Retinal pigment epithelial cell (primary cell): ENCODE data around the gene SGSM1.

Experiments used
- DNase-seq: peaks from one replicate; pipeline ENCODE4 v3.0.0-alpha.2; 2010; ENCODE audit warnings: low read depth
- H3K4me3 ChIP-seq: 2 replicates; pipeline ENCODE4 v1.5.1; 2011; ENCODE audit warnings: mild to moderate bottlenecking, low read length, control low read depth, moderate library complexity
- TF ChIP-seq, protein P1 (sequence below): conservative IDR thresholded peaks from 2 replicates; pipeline ENCODE4 v1.5.1; 2011; ENCODE audit warnings: low read depth, low read length, control low read depth, inconsistent platforms

The SGSM1 gene

DNA sequence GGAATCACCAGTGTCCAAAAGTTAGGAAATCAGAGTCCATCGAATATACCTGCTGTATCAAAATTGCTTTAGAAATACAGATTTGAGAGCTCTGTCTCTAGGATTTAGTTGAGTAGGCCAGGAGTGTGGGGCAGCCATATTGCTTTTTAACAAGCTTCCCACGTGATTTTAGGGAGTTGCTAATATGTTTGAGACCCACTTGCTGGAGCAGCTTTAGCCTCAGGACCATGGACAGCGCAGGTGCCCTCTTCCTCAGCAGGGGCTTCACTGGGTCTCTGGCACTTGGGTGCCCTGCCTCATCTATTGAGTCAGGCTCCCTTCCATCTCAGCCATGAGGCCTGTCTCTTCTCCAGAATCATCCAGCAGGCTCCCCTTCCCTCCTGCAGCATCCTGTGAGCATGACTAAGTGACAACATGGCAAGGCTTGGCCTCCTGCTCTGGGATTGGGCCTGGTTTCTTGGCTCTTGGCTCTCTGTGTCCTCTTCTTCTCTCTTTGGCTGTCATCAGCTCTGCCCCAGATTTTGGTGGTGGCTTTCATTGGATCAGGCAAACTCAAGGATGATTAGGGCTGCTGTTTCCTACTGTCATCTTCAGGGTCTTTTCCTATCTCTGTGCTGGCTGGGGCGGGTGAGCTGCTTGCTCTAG lies 70.0 kb downstream of the SGSM1 start:
- no peak overlapping the region for H3K4me3 ChIP-seq
- TF ChIP-seq, protein P1, sequence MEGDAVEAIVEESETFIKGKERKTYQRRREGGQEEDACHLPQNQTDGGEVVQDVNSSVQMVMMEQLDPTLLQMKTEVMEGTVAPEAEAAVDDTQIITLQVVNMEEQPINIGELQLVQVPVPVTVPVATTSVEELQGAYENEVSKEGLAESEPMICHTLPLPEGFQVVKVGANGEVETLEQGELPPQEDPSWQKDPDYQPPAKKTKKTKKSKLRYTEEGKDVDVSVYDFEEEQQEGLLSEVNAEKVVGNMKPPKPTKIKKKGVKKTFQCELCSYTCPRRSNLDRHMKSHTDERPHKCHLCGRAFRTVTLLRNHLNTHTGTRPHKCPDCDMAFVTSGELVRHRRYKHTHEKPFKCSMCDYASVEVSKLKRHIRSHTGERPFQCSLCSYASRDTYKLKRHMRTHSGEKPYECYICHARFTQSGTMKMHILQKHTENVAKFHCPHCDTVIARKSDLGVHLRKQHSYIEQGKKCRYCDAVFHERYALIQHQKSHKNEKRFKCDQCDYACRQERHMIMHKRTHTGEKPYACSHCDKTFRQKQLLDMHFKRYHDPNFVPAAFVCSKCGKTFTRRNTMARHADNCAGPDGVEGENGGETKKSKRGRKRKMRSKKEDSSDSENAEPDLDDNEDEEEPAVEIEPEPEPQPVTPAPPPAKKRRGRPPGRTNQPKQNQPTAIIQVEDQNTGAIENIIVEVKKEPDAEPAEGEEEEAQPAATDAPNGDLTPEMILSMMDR = no peak
- DNase-seq = no peak

DNA sequence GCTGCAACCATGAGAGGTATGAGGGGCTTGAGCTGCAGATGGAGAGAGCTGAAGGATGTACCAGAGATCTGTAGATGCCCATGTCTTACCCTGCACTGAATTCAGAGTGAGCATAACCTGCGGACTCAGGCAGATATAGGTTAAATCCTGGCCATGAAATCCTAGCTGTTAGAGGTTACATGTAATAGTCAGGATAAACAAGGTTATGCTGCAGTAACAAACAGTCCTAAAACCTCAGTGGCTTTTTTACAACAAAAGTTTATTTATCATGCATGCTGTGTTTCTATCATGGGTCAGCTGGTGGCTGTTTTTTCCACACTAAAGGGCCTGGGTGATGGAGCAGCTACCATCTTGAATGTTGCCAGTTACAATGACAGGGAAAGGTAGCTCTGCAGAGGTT lies 70.7 kb downstream of the SGSM1 start:
- H3K4me3 ChIP-seq = no peak overlapping the region
- no peak for DNase-seq
- TF ChIP-seq, protein P1 = no peak

DNA sequence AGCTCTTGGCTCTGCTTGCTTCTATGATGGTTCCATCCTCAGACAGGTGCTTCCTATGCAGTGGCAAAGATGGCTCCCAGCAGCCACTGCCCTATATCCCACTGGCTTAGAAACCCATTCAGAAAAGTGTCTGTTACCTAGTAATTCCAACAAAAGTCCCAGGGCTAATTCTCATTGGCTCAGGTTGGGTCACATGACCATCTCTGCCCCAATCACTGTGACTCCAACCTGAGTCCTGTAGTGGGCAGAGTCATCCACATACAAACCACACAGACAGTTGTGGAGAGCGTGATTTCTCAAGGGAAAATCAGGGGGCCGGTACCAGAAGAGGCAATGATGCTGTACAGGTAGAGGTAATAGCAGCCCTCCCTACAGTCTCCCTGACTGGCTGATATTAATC lies 73.0 kb downstream of the SGSM1 start:
- TF ChIP-seq, protein P1 = no peak
- DNase-seq = no peak
- H3K4me3 ChIP-seq = no peak overlapping the region

DNA sequence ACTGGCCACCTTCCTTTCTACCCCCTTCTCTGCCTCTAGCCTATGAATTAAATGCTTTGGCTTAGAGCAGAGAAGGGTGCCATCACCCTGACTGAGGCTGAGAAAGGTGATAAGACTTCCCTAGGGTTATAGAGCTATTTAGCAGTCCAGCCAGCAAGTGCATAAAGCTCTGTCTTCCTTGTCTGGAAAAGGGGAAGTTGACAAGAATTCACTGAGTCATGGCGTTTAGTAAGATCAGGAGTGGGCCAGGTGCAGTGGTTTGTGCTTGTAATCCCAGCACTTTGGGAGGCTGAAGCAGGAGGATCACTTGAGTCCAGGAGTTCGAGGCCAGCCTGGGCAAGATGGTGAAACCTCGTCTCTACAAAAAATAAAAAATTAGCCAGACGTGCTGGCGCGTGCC lies 77.4 kb downstream of the SGSM1 start:
- H3K4me3 ChIP-seq = no peak overlapping the region
- no peak for DNase-seq
- TF ChIP-seq, protein P1 = no peak

DNA sequence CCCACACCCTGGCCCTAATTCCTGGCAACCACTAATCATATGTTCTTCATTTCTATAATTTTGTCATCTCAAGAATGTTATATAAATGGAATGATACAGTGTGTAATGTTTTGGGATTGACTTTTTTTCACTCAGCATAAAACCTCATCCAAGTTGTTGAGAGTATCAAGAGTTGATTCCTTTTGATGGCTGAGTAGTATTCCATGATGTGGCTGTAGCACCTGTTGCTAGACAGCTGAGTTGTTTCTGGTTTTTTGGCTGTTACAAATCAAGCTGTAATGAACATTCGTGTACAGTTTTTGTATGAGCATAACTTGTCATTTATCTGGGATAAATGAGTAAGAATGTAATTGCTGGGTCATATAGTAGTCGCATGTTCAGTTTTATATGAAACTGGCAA lies 81.2 kb downstream of the SGSM1 start:
- no peak for DNase-seq
- H3K4me3 ChIP-seq = no peak overlapping the region
- TF ChIP-seq, protein P1 = no peak

DNA sequence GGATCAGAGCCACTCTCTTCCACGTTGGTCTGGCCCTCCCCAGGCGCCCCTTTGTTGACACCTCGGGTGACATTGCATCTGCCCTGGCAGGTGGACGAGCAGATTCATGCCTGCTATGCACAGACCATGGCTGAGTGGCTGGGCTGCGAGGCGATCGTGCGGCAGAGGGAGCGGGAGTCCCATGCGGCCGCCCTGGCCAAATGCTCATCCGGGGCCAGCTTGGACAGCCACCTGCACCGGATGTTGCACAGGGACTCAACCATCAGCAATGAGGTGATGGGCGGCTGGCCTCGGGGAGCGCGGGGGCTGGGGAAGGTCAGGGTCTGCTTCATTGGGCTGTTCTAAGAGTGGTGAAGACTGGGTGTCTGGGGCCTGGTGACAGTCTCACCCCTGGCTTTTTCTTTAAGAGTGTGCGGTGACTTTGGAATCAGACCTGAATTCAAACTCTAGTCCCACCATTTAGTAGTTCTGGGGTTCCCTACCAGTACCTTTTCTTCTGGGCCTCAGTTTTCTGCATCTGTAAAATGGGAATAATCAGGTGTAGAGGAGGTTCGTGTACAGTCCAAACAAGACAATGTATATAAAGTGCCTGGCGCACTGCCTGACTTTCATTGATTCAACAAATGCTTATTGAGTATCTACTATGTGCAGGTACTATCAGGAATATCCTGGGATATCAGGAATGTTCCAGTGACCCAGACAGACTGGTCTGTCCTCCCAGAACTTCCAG lies 87.5 kb downstream of the SGSM1 start:
- TF ChIP-seq, protein P1 = no peak

More for the DNA sequence above, 87.5 kb downstream of the SGSM1 start:
- no peak overlapping the region for H3K4me3 ChIP-seq
- no peak for DNase-seq
